Calu3 (cell line): ENCODE measurements around the gene ZNF526. TPM values are rescaled to one million over a fixed set of nuclear protein-coding genes. Genes with fewer than 3 reads are reported as not detected.

Source experiments
- BruUV-seq: library from RNA; stranded (reverse); fragments of 400-500 nt; replicated peaks from 2 replicates; lab custom pipeline; 2021; lab: Mats Ljungman, UMichigan
- CTCF ChIA-PET: fragments of 300-600 bp; sonication (Branson Sonifier 250); formaldehyde crosslinking; loops from one replicate; lab custom pipeline; 2022; ENCODE audit warnings: antibody characterized with exemption; lab: Charles Lee
- DNase-seq: peaks from one replicate; pipeline ENCODE4 v3.0.0; 2022
- H3K27ac Mint-ChIP-seq: one replicate; pipeline ENCODE4 v1.8.0; 2022; ENCODE audit warnings: mixed read lengths; ENCODE audit not compliant: unreplicated experiment
- H3K27me3 Mint-ChIP-seq: one replicate; pipeline ENCODE4 v1.8.0; 2022; ENCODE audit warnings: mixed read lengths; ENCODE audit not compliant: unreplicated experiment
- H3K36me3 Mint-ChIP-seq: one replicate; pipeline ENCODE4 v1.8.0; 2022; ENCODE audit warnings: mild to moderate bottlenecking, moderate library complexity, mixed read lengths; ENCODE audit not compliant: insufficient read depth, unreplicated experiment
- H3K4me1 Mint-ChIP-seq: one replicate; pipeline ENCODE4 v1.8.0; 2022; ENCODE audit warnings: mild to moderate bottlenecking, low read depth, mixed read lengths; ENCODE audit not compliant: unreplicated experiment
- H3K4me3 Mint-ChIP-seq: one replicate; pipeline ENCODE4 v1.8.0; 2022; ENCODE audit warnings: mild to moderate bottlenecking, low read depth, moderate library complexity, mixed read lengths; ENCODE audit not compliant: unreplicated experiment
- H3K9me3 Mint-ChIP-seq: one replicate; pipeline ENCODE4 v1.8.0; 2022; ENCODE audit warnings: low read depth, mixed read lengths; ENCODE audit not compliant: unreplicated experiment
- CTCF ChIP-seq: fragments of 200-600 bp; IDR thresholded peaks from one replicate; pipeline ENCODE4 v1.8.0; 2022; ENCODE audit warnings: antibody characterized with exemption; ENCODE audit not compliant: unreplicated experiment
- intact Hi-C: fragments of 100-400 bp; cut with micrococcal nuclease; formaldehyde crosslinking; loops from one replicate; pipeline ENCODE4 v1.10.0; 2022; ENCODE audit not compliant: unreplicated experiment
- total RNA-seq: library from RNA; stranded (reverse); gene quantifications from 2 replicates; pipeline ENCODE4 v1.2.3, GENCODE V29; 2022

The ZNF526 gene
- total RNA-seq, 1 experiment from 2014 or later: 25.4 TPM

DNA sequence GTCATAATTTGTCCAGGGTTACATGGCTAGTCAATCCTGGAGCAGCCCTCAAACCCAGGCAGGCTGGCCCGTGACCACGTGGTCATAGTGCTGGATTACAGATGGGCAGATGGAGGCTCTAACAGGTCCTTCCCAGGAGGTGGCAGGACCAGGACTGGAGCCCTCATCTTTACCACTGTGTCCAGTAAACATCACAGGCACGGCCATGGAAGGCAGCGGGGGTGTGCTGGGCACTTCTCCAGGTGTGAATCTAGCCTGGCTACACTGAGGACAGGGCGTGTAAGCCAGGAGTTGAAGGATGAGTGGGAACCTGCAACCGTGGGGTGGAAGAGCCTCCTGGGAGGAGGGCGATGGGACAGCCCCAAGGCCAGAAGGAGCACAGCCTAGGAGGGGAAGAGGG is 55.0 kb downstream of the ZNF526 start:
- CTCF ChIA-PET: no interaction called here
- DNase-seq: no peak
- intact Hi-C loops: no loop called here
- Mint-ChIP-seq H3K36me3 (peaks cover 29% of the 10 kb centered on the region), H3K27me3 (no peaks in the 10 kb centered on the region), H3K4me3 (no peak overlapping the region), H3K27ac (no peak overlapping the region), H3K9me3 (no peaks in the 10 kb centered on the region), H3K4me1 (peaks cover 29% of the 10 kb centered on the region)
- no peak for TF ChIP-seq CTCF
- BruUV-seq: no TSS peak

GRCh38 chr19:42275517-42275916 is 55.4 kb downstream of the ZNF526 start:
- no peak overlapping the region for H3K4me3 Mint-ChIP-seq
- intact Hi-C loops: no loop called here
- no peaks in the 10 kb centered on the region for H3K9me3 Mint-ChIP-seq
- DNase-seq: no peak
- CTCF ChIA-PET: no interaction called here
- no peaks in the 10 kb centered on the region for H3K27me3 Mint-ChIP-seq
- peak overlapping the region; percentile 4 for H3K27ac Mint-ChIP-seq
- H3K4me1 Mint-ChIP-seq: peaks cover 29% of the 10 kb centered on the region
- peaks cover 33% of the 10 kb centered on the region for H3K36me3 Mint-ChIP-seq
- no TSS peak for BruUV-seq
- no peak for TF ChIP-seq CTCF

DNA sequence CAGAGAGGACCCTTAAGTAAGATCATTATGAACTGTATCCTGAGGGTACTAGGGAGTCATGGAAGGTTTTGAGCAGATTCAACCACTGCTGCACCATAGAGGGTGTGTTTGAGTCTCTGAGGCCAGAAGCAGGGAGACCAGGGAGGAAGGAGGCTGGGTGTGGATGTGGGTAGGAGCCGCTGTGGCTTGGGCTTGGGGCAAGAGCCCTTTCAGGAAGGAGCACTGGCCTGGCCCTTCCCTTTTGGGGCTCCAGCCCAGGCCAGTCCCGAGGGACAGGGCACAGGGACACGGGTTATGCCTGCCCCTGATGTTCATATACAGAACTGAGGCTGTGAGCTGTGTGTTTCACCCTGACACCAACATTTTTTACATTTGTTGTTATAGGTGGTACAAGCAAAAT is 56.2 kb downstream of the ZNF526 start:
- H3K4me3 Mint-ChIP-seq: no peak overlapping the region
- no peak for DNase-seq
- no peak for TF ChIP-seq CTCF
- BruUV-seq: no TSS peak
- no peaks in the 10 kb centered on the region for H3K27me3 Mint-ChIP-seq
- no peaks in the 10 kb centered on the region for H3K9me3 Mint-ChIP-seq
- intact Hi-C loops: no loop called here
- H3K4me1 Mint-ChIP-seq: peaks cover 29% of the 10 kb centered on the region
- CTCF ChIA-PET: no interaction called here
- peaks cover 37% of the 10 kb centered on the region for H3K36me3 Mint-ChIP-seq
- H3K27ac Mint-ChIP-seq: no peak overlapping the region

GRCh38 chr19:42276821-42277220 is 56.7 kb downstream of the ZNF526 start:
- Mint-ChIP-seq H3K27ac (no peak overlapping the region), H3K4me1 (peaks cover 29% of the 10 kb centered on the region), H3K4me3 (no peak overlapping the region), H3K36me3 (peaks cover 37% of the 10 kb centered on the region), H3K9me3 (no peaks in the 10 kb centered on the region), H3K27me3 (no peaks in the 10 kb centered on the region)
- CTCF ChIA-PET: interaction anchor here (0.6 to 1.0 kb wide), 2 partner anchors 13 to 32 kb away, joined by 3 read pairs; no protein-coding TSS in a partner anchor
- TF ChIP-seq CTCF: no peak
- DNase-seq: no peak
- no TSS peak for BruUV-seq
- intact Hi-C loops: no loop called here

Other genes starting within 250 kb of the ZNF526 start
- 1.1 and 1.7 TPM in 2 replicates for gene ATP1A3, start 226.1 kb upstream of the ZNF526 start, total RNA-seq
- 0.44 and 0.61 TPM in 2 replicates for gene GRIK5, start 150.1 kb upstream of the ZNF526 start, total RNA-seq
- 22.0 and 22.1 TPM in 2 replicates for gene ZNF574, start 144.1 kb upstream of the ZNF526 start, total RNA-seq
- 3.9 and 4.6 TPM in 2 replicates for gene POU2F2, start 87.9 kb upstream of the ZNF526 start, total RNA-seq
- 67.5 and 78.3 TPM in 2 replicates for gene DEDD2, start 2.6 kb upstream of the ZNF526 start, total RNA-seq
- gene GSK3A, start 22.3 kb downstream of the ZNF526 start, total RNA-seq: 58.8 and 60.6 TPM in 2 replicates
- gene ERF, start 34.8 kb downstream of the ZNF526 start, total RNA-seq: 100 and 124 TPM in 2 replicates
- 72.6 and 75.5 TPM in 2 replicates for gene CIC, start 48.9 kb downstream of the ZNF526 start, total RNA-seq
- 1.7 and 2.4 TPM in 2 replicates for gene PRR19, start 81.8 kb downstream of the ZNF526 start, total RNA-seq
- 68.3 and 72.4 TPM in 2 replicates for gene PAFAH1B3, start 82.3 kb downstream of the ZNF526 start, total RNA-seq
- gene TMEM145, start 93.0 kb downstream of the ZNF526 start, total RNA-seq: 1.5 and 3.1 TPM in 2 replicates
- gene MEGF8, start 105.3 kb downstream of the ZNF526 start, total RNA-seq: 32.0 and 35.0 TPM in 2 replicates
- gene CNFN, start 170.0 kb downstream of the ZNF526 start, total RNA-seq: 1.6 TPM in 2 replicates
- gene LIPE, start 207.1 kb downstream of the ZNF526 start, total RNA-seq: 17.1 and 22.0 TPM in 2 replicates
- gene CXCL17, start 222.6 kb downstream of the ZNF526 start, total RNA-seq: 3.8 and 4.0 TPM in 2 replicates